ENCODE data around the gene C14orf93. TPM values are rescaled to one million over a fixed set of nuclear protein-coding genes. Genes with fewer than 3 reads are reported as not detected.
"Not testable (repeated sequence)": the region's sequence is repeated elsewhere in the genome, so short reads cannot be mapped to it uniquely, and the experiment has no call there.

The C14orf93 gene
- total RNA-seq, 4 donors from 2014 or later = 17.1 to 41.2 (median 23.9) TPM

- 86 to 100% methylated on average over 1 to 2 of the region's 2 CpGs for WGBS, 2 donors (ENCODE audit: low coverage in 1 of 2)
- peaks cover 3 to 13% (median 11%) of the 10 kb centered on the region in 4 donors for H3K4me1 ChIP-seq
- no peak overlapping the region for H3K4me3 ChIP-seq
- no peaks in the 10 kb centered on the region for H3K36me3 ChIP-seq
- TF ChIP-seq POLR2AphosphoS5 (IDR thresholded peaks at IDR 0.05) = no peak
- no peak for TF ChIP-seq EP300 (IDR thresholded peaks at IDR 0.05; ENCODE audit: low read depth)
- H3K9me3 ChIP-seq = no peaks in the 10 kb centered on the region
- no peak overlapping the region for H3K27ac ChIP-seq
- no peaks in the 10 kb centered on the region for H3K27me3 ChIP-seq
- in situ Hi-C loops (cut with MboI; ENCODE audit: low pct_ligation_motif_present in 1 of 4, low pct_unique_long_range_greater_than_20kb in 1 of 4, low sequenced_read_pairs in 3 of 4) (loop anchor here in 1 of 4 donors (10.0 kb wide), 1 partner anchor 92 kb away; no protein-coding TSS in a partner anchor), intact Hi-C loops (cut with DNase I; ENCODE audit: low total_unique reads) (no loop called here)
- no peak for DNase-seq
These were observed 37.5 kb downstream of the C14orf93 start for GRCh38 chr14:22972313-22972930.

DNA sequence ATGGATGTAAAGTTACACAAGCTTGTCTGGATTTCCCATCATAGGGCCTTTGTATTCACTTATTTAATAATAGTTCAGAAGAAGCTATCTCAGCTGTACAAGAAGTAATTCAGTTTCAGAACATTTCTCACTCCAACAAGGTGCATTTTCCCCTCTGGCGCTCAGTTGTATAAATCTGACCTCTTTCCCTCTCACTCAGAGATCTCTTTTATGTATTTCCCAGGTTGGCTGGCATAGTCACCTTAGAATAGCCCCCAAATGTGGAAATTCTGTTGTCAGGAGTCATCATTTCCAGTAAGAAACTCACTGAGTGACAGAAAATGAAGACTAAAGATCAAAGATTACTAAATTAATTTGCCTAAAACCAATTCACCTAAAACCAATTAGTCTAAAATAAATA is 38.8 kb downstream of the C14orf93 start:
- TF ChIP-seq, protein P1, sequence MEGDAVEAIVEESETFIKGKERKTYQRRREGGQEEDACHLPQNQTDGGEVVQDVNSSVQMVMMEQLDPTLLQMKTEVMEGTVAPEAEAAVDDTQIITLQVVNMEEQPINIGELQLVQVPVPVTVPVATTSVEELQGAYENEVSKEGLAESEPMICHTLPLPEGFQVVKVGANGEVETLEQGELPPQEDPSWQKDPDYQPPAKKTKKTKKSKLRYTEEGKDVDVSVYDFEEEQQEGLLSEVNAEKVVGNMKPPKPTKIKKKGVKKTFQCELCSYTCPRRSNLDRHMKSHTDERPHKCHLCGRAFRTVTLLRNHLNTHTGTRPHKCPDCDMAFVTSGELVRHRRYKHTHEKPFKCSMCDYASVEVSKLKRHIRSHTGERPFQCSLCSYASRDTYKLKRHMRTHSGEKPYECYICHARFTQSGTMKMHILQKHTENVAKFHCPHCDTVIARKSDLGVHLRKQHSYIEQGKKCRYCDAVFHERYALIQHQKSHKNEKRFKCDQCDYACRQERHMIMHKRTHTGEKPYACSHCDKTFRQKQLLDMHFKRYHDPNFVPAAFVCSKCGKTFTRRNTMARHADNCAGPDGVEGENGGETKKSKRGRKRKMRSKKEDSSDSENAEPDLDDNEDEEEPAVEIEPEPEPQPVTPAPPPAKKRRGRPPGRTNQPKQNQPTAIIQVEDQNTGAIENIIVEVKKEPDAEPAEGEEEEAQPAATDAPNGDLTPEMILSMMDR (IDR thresholded peaks at IDR 0.05) = no peak
- TF ChIP-seq POLR2A (IDR thresholded peaks at IDR 0.05) (no peak), EP300 (IDR thresholded peaks at IDR 0.05; ENCODE audit: low read depth) (no peak), POLR2AphosphoS5 (IDR thresholded peaks at IDR 0.05) (no peak)

GRCh38 chr14:22966783-22967269 is 43.1 kb downstream of the C14orf93 start:
- in situ Hi-C loops (cut with MboI; ENCODE audit: low pct_ligation_motif_present in 1 of 4, low pct_unique_long_range_greater_than_20kb in 1 of 4, low sequenced_read_pairs in 3 of 4) = no loop called here
- DNase-seq = no peak

More for the DNA sequence above, 38.8 kb downstream of the C14orf93 start:
- Histone ChIP-seq H3K9me3 (no peaks in the 10 kb centered on the region), H3K4me1 (peaks cover 0 to under 1% (median 0%) of the 10 kb centered on the region in 4 donors), H3K27ac (no peak overlapping the region), H3K4me3 (no peak overlapping the region), H3K27me3 (no peaks in the 10 kb centered on the region), H3K36me3 (no peaks in the 10 kb centered on the region)
- intact Hi-C loops (cut with DNase I; ENCODE audit: low total_unique reads) (no loop called here), in situ Hi-C loops (cut with MboI; ENCODE audit: low pct_ligation_motif_present in 1 of 4, low pct_unique_long_range_greater_than_20kb in 1 of 4, low sequenced_read_pairs in 3 of 4) (loop anchor here in 1 of 4 donors (10.0 kb wide), 1 partner anchor 94 kb away; no protein-coding TSS in a partner anchor)
- DNase-seq = no peak
- WGBS, 2 donors (ENCODE audit: low coverage in 1 of 2) = 82 to 95% methylated on average over 1 of the region's 1 CpG

GRCh38 chr14:22965916-22966782 is 43.8 kb downstream of the C14orf93 start:
- in situ Hi-C loops (cut with MboI; ENCODE audit: low pct_ligation_motif_present in 1 of 4, low pct_unique_long_range_greater_than_20kb in 1 of 4, low sequenced_read_pairs in 3 of 4); H3K27me3 ChIP-seq; H3K36me3 ChIP-seq; DNase-seq; H3K4me1 ChIP-seq; intact Hi-C loops (cut with DNase I; ENCODE audit: low total_unique reads); H3K9me3 ChIP-seq; H3K4me3 ChIP-seq; H3K27ac ChIP-seq: not testable (repeated sequence)
- WGBS, 2 donors (ENCODE audit: low coverage in 1 of 2) = 65 to 74% methylated on average over 6 to 14 of the region's 15 CpGs

More at GRCh38 chr14:22966783-22967269, 43.1 kb downstream of the C14orf93 start:
- WGBS, 2 donors (ENCODE audit: low coverage in 1 of 2) = 62 to 77% methylated on average over 2 to 4 of the region's 4 CpGs
- Histone ChIP-seq H3K27me3 (no peaks in the 10 kb centered on the region), H3K36me3 (no peaks in the 10 kb centered on the region), H3K9me3 (no peaks in the 10 kb centered on the region), H3K4me1 (no peaks in the 10 kb centered on the region), H3K4me3 (no peak overlapping the region), H3K27ac (no peak overlapping the region)
- TF ChIP-seq EP300 (IDR thresholded peaks at IDR 0.05; ENCODE audit: low read depth) (no peak), POLR2A (IDR thresholded peaks at IDR 0.05) (no peak), POLR2AphosphoS5 (IDR thresholded peaks at IDR 0.05) (no peak)
- TF ChIP-seq, protein P1 (IDR thresholded peaks at IDR 0.05) = no peak
- intact Hi-C loops (cut with DNase I; ENCODE audit: low total_unique reads) = no loop called here

Measured in transverse colon (tissue), 4 donors.